ENCODE measurements around the gene CYBC1. TPM values are rescaled to one million over a fixed set of nuclear protein-coding genes. Genes with fewer than 3 reads are reported as not detected.

The CYBC1 gene
- total and polyA plus RNA-seq, 2 donors (not counting 1 experiment from before 2014, with no cell fraction given), result 62.7 to 64.1 TPM

DNA sequence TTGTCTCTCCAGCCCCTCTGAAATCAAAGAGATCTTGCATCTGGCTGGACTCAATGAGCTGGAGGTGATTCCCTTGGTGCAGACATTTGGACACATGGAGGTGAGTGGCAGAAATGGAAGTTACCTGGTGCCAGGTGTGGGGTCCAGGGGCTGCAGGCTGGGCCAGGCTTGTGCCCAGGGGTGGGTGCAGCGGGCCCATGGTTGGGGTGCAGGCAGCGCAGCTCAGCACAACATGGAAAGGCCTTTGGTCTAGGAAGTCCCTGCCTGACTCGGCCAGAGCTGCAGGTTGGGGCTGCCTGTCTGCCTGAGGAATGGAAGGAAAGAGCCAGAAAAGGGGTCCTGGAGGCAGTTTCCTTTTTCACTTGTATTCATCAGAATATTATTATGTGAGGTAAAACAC, 22.0 kb downstream of the CYBC1 start:
- Histone ChIP-seq H3K9me3 (ENCODE audit: control insufficient read depth, insufficient read depth, low read depth, low read length) (no peaks in the 10 kb centered on the region), H3K27ac (ENCODE audit: insufficient read depth, low read length) (no peak overlapping the region), H3K27me3 (ENCODE audit: control insufficient read depth, insufficient read depth, low read length) (no peaks in the 10 kb centered on the region), H4K20me1 (ENCODE audit: control insufficient read depth, extremely low read depth, insufficient read depth, low read length) (no peaks in the 10 kb centered on the region), H3K4me2 (ENCODE audit: extremely low read depth, insufficient read depth, low read length) (no peak overlapping the region), H3K79me2 (ENCODE audit: control insufficient read depth, insufficient read depth, low read length) (no peaks in the 10 kb centered on the region), H3K9ac (ENCODE audit: insufficient read depth, low read length) (no peak overlapping the region), H2AFZ (ENCODE audit: low read length) (no peak overlapping the region), H3K4me3 (replicated peaks in 1 of 4; ENCODE audit: control extremely low read depth in 1 of 4, insufficient read depth in 1 of 4, low read depth in 3 of 4, low read length in 4 of 4) (no peak overlapping the region), H3K4me1 (ENCODE audit: control insufficient read depth, extremely low read depth, insufficient read depth, low read length) (no peaks in the 10 kb centered on the region), H3K36me3 (ENCODE audit: control insufficient read depth, insufficient read depth, low read length) (no peaks in the 10 kb centered on the region)
- no peak for TF ChIP-seq EZH2 (IDR thresholded peaks at IDR 0.05; ENCODE audit: low read length, missing control alignments)
- TF ChIP-seq, protein P1, sequence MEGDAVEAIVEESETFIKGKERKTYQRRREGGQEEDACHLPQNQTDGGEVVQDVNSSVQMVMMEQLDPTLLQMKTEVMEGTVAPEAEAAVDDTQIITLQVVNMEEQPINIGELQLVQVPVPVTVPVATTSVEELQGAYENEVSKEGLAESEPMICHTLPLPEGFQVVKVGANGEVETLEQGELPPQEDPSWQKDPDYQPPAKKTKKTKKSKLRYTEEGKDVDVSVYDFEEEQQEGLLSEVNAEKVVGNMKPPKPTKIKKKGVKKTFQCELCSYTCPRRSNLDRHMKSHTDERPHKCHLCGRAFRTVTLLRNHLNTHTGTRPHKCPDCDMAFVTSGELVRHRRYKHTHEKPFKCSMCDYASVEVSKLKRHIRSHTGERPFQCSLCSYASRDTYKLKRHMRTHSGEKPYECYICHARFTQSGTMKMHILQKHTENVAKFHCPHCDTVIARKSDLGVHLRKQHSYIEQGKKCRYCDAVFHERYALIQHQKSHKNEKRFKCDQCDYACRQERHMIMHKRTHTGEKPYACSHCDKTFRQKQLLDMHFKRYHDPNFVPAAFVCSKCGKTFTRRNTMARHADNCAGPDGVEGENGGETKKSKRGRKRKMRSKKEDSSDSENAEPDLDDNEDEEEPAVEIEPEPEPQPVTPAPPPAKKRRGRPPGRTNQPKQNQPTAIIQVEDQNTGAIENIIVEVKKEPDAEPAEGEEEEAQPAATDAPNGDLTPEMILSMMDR (conservative IDR thresholded peaks at IDR 0.05 in 1 of 2, IDR thresholded peaks at IDR 0.05 in 1 of 2; ENCODE audit: low read depth in 1 of 2, low read length in 2 of 2), result no peak
- no peak for DNase-seq (ENCODE audit: low read depth in 2 of 2)

DNA sequence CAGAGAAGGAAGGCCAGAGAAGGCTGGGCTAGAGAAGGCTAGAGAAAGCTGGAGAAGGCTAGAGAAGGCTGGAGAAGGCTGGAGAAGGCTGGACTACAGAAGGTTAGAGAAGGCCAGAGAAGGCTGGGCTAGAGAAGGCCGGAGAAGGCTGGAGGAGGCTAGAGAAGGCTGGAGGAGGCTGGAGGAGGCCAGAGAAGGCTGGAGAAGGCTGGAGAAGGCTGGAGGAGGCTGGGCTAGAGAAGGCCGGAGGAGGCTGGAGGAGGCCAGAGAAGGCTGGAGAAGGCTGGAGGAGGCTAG, 25.7 kb downstream of the CYBC1 start:
- TF ChIP-seq, protein P1 (conservative IDR thresholded peaks at IDR 0.05 in 1 of 2, IDR thresholded peaks at IDR 0.05 in 1 of 2; ENCODE audit: low read depth in 1 of 2, low read length in 2 of 2), result no peak
- TF ChIP-seq EZH2 (IDR thresholded peaks at IDR 0.05; ENCODE audit: low read length, missing control alignments), result no peak
- Histone ChIP-seq H3K36me3 (ENCODE audit: control insufficient read depth, insufficient read depth, low read length) (no peaks in the 10 kb centered on the region), H4K20me1 (ENCODE audit: control insufficient read depth, extremely low read depth, insufficient read depth, low read length) (no peaks in the 10 kb centered on the region)

DNA sequence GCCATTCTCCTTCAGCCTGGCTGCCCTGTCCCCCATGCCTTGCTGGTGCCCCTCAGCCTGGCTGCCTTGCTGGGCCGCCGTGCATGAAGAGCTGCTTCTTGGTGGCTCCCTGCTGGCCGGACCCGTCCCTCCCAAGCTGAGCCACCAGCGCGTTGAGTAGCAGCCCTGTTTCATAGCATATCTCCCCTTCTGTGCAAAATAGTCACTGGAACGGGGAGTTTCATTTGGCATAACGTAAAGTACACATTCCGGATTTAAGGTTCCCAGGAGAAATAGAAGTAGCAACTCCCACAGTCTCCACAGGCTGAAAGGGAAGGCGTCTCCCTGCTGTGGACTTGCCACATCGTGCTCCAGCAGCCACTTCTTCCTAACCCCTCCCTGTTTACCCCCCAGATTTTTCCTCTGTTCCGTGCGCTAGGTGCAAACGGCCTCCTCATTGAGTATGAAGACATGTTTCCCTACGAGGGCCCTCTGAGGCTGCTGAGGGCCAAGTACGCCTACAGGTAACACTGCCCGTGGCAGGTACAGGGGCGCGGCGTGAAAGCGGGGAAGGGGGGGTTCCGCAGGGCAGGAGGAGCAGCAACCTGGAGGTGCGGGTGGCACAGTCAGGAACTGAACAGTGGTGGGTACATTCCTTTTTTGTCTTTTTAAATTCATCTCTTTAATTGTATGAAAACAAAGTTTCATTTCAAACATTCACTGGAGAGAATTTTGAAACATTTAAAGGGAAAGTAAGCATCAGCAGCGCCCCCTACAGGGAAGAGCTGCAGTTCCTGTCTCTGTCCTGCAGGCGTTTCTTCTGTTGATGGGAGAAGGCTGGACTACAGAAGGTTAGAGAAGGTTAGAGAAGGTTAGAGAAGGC, 26.3 kb downstream of the CYBC1 start:
- Histone ChIP-seq H3K36me3 (ENCODE audit: control insufficient read depth, insufficient read depth, low read length) (no peaks in the 10 kb centered on the region), H2AFZ (ENCODE audit: low read length) (no peak overlapping the region), H3K9me3 (ENCODE audit: control insufficient read depth, insufficient read depth, low read depth, low read length) (no peaks in the 10 kb centered on the region), H4K20me1 (ENCODE audit: control insufficient read depth, extremely low read depth, insufficient read depth, low read length) (no peaks in the 10 kb centered on the region), H3K27ac (ENCODE audit: insufficient read depth, low read length) (no peak overlapping the region), H3K27me3 (ENCODE audit: control insufficient read depth, insufficient read depth, low read length) (no peaks in the 10 kb centered on the region), H3K4me2 (ENCODE audit: extremely low read depth, insufficient read depth, low read length) (no peak overlapping the region), H3K4me1 (ENCODE audit: control insufficient read depth, extremely low read depth, insufficient read depth, low read length) (no peaks in the 10 kb centered on the region), H3K79me2 (ENCODE audit: control insufficient read depth, insufficient read depth, low read length) (no peaks in the 10 kb centered on the region), H3K4me3 (replicated peaks in 1 of 4; ENCODE audit: control extremely low read depth in 1 of 4, insufficient read depth in 1 of 4, low read depth in 3 of 4, low read length in 4 of 4) (no peak overlapping the region), H3K9ac (ENCODE audit: insufficient read depth, low read length) (no peak overlapping the region)
- TF ChIP-seq, protein P1 (conservative IDR thresholded peaks at IDR 0.05 in 1 of 2, IDR thresholded peaks at IDR 0.05 in 1 of 2; ENCODE audit: low read depth in 1 of 2, low read length in 2 of 2), result peak; percentile 53 to 79
- no peak for TF ChIP-seq EZH2 (IDR thresholded peaks at IDR 0.05; ENCODE audit: low read length, missing control alignments)
- DNase-seq (ENCODE audit: low read depth in 2 of 2), result peak; percentile 19 to 61

More for the DNA sequence above, 25.7 kb downstream of the CYBC1 start:
- no peak overlapping the region for H3K27ac ChIP-seq (ENCODE audit: insufficient read depth, low read length)
- no peaks in the 10 kb centered on the region for H3K27me3 ChIP-seq (ENCODE audit: control insufficient read depth, insufficient read depth, low read length)
- H3K4me1 ChIP-seq (ENCODE audit: control insufficient read depth, extremely low read depth, insufficient read depth, low read length), result no peaks in the 10 kb centered on the region
- no peaks in the 10 kb centered on the region for H3K79me2 ChIP-seq (ENCODE audit: control insufficient read depth, insufficient read depth, low read length)
- no peak for DNase-seq (ENCODE audit: low read depth in 2 of 2)
- H3K4me3 ChIP-seq (replicated peaks in 1 of 4; ENCODE audit: control extremely low read depth in 1 of 4, insufficient read depth in 1 of 4, low read depth in 3 of 4, low read length in 4 of 4), result no peak overlapping the region
- no peak overlapping the region for H3K4me2 ChIP-seq (ENCODE audit: extremely low read depth, insufficient read depth, low read length)
- H3K9me3 ChIP-seq (ENCODE audit: control insufficient read depth, insufficient read depth, low read depth, low read length), result no peaks in the 10 kb centered on the region
- no peak overlapping the region for H2AFZ ChIP-seq (ENCODE audit: low read length)
- H3K9ac ChIP-seq (ENCODE audit: insufficient read depth, low read length), result no peak overlapping the region

All from fibroblast of lung (primary cell).